ENCODE data around the gene PARL. TPM values are rescaled to one million over a fixed set of nuclear protein-coding genes. Genes with fewer than 3 reads are reported as not detected.

PARL gene
- total and polyA plus RNA-seq, 2 of the 8 experiments (the other 6 are each of a cell fraction or from before 2014, with no cell fraction given), result 62.7 to 85.0 TPM

DNA sequence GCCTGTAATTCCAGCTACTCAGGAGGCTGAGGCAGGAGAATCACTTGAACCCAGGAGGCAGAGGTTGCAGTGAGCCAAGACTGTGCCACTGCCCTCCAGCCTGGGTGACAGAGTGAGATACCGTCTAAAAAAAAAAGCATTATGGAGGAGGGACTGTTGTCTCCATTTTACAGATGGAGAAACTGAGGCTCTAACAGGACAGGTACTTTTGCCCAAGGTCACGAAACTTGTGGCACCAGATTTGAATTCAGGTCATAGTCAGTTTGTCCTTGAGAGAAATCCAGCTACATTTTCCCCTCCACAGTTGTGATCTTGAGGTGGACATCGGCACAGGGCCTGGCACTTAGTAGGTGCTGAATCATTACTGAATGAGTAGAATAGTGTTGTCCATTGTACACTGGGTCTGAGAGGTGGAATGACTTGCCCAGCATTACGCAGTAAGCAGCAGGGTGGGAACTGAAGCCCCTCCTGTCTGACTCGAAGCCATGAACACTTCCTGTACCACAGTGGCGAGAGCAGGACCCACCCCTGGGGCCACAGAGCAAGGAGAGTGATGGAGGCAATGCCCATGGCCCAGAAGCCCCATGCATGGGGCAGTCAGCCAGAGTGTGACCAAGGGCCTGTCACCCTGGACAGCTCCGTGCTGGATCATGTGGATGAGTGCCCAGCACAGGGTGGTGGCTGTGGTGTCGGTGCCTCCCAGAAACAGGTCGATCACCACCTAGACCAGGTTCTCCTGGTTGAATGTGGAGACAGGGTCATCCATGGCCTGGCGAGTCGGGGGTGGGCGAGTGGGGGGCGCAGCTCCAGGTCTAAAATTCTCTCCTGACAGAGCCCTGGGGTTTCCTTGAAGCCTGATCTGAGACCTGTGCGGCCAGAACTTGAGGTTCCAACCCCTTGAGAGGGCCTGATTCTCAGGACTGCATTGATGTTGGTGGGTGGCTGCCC is 20.4 kb upstream of the PARL start:
- ChIA-PET POLR2A (ENCODE audit: partially characterized antibody) (interaction anchor here (2.2 kb wide), 1 partner anchor 113 kb away, joined by 4 read pairs; the partner anchor contains the start of gene ABCC5), CTCF (ENCODE audit: partially characterized antibody) (interaction anchor here (0.8 to 5.3 kb wide), 31 partner anchors 7 to 441 kb away, joined by 3 to 53 read pairs (median 5); partner anchors contain the start of genes EIF2B5 and PARL)
- Histone ChIP-seq H3K36me3 (ENCODE audit: control insufficient read depth in 2 of 4, insufficient read depth in 4 of 4, low read length in 3 of 4) (no peaks in the 10 kb centered on the region), H2AK5ac (ENCODE audit: low read depth, low read length) (no peak overlapping the region), H3K14ac (ENCODE audit: insufficient read length) (no peak overlapping the region), H4K5ac (ENCODE audit: insufficient read length, low read depth, low read length) (no peak overlapping the region), H2BK5ac (ENCODE audit: low read depth, low read length) (no peak overlapping the region), H3K18ac (ENCODE audit: extremely low read depth, low read length) (no peak overlapping the region), H4K91ac (replicated peaks; ENCODE audit: insufficient read length, low read length) (no peak overlapping the region), H3K27ac (ENCODE audit: low read depth, low read length) (no peak overlapping the region), H3K9ac (replicated peaks in 1 of 4; ENCODE audit: extremely low read depth in 1 of 4, low read depth in 3 of 4, low read length in 3 of 4) (no peak overlapping the region), H4K20me1 (replicated peaks in 1 of 2; ENCODE audit: control insufficient read depth in 1 of 2, insufficient read depth in 2 of 2, low read length in 2 of 2) (peaks cover 0 to 2% of the 10 kb centered on the region in 2 experiments), H3K9me3 (ENCODE audit: insufficient read depth in 2 of 2, low read depth in 1 of 2, low read length in 1 of 2) (no peaks in the 10 kb centered on the region), H3K79me1 (ENCODE audit: low read depth, low read length) (no peaks in the 10 kb centered on the region), H4K8ac (ENCODE audit: extremely low read depth, insufficient read depth, low read length) (no peak overlapping the region), H3K4me3 (ENCODE audit: extremely low read depth in 1 of 4, insufficient read depth in 2 of 4, low read depth in 3 of 4, low read length in 4 of 4) (no peak overlapping the region), H3K4me1 (replicated peaks in 1 of 4; ENCODE audit: control insufficient read depth in 3 of 4, insufficient read depth in 4 of 4, low read length in 3 of 4) (peaks cover 0 to 3% (median under 1%) of the 10 kb centered on the region in 4 experiments; a peak in 3 of 7 replicates), H2BK15ac (ENCODE audit: low read length) (no peak overlapping the region), H2BK12ac (ENCODE audit: low read depth, low read length) (no peak overlapping the region), H2BK20ac (ENCODE audit: low read length) (no peak overlapping the region), H2AFZ (ENCODE audit: low read length) (no peak overlapping the region), H2BK120ac (replicated peaks; ENCODE audit: low read depth, low read length) (no peak overlapping the region), H3K27me3 (replicated peaks in 1 of 4; ENCODE audit: control insufficient read depth in 3 of 4, extremely low read depth in 1 of 4, insufficient read depth in 3 of 4, low read length in 3 of 4) (no peaks in the 10 kb centered on the region), H3K56ac (replicated peaks; ENCODE audit: insufficient read length, low read depth, low read length) (no peak overlapping the region), H3K4me2 (ENCODE audit: insufficient read depth in 1 of 2, low read depth in 2 of 2, low read length in 2 of 2) (no peak overlapping the region), H3K23ac (ENCODE audit: insufficient read length) (no peak overlapping the region), H3K79me2 (ENCODE audit: control insufficient read depth in 1 of 2, insufficient read depth in 2 of 2, low read length in 2 of 2) (no peaks in the 10 kb centered on the region), H3K23me2 (ENCODE audit: low read depth, low read length) (no peaks in the 10 kb centered on the region), H3K4ac (replicated peaks; ENCODE audit: insufficient read length, low read depth, low read length) (no peak overlapping the region)
- DNase-seq (ENCODE audit: low read depth in 1 of 2, low spot score in 2 of 2) (no peak), FAIRE-seq (no peak)
- 87% methylated on average over 13 of the region's 14 CpGs; no CpG with 5 or more reads in 1 of the 2 experiments for WGBS, 2 experiments (ENCODE audit: extremely low coverage in 1 of 2, insufficient coverage in 1 of 2, insufficient read length in 1 of 2, insufficient replicate concordance in 2 of 2, low coverage in 1 of 2, low lambda C conversion rate in 2 of 2, missing lambda C conversion rate in 1 of 2)
- TF ChIP-seq SP4 (IDR thresholded peaks at IDR 0.05; ENCODE audit: low read length), result no peak
- no peak for TF ChIP-seq JUN (IDR thresholded peaks at IDR 0.05; ENCODE audit: low read depth, low read length)
- no peak for TF ChIP-seq RBBP5 (IDR thresholded peaks at IDR 0.05; ENCODE audit: borderline replicate concordance, low read depth, low read length)
- TF ChIP-seq, protein P1, sequence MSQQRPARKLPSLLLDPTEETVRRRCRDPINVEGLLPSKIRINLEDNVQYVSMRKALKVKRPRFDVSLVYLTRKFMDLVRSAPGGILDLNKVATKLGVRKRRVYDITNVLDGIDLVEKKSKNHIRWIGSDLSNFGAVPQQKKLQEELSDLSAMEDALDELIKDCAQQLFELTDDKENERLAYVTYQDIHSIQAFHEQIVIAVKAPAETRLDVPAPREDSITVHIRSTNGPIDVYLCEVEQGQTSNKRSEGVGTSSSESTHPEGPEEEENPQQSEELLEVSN (IDR thresholded peaks at IDR 0.05), result no peak
- no peak for TF ChIP-seq RAD21 (IDR thresholded peaks at IDR 0.05 in 1 of 2, conservative IDR thresholded peaks at IDR 0.05 in 1 of 2; ENCODE audit: low read depth in 2 of 2, low read length in 2 of 2)
- no peak for TF ChIP-seq RFX5 (IDR thresholded peaks at IDR 0.05; ENCODE audit: borderline replicate concordance, low read depth, low read length)
- no peak for TF ChIP-seq GABPA (IDR thresholded peaks at IDR 0.05; ENCODE audit: borderline replicate concordance, insufficient read depth, low read length)
- TF ChIP-seq HDAC2 (IDR thresholded peaks at IDR 0.05; ENCODE audit: borderline replicate concordance in 1 of 2, low read depth in 2 of 2, low read length in 2 of 2), result no peak
- TF ChIP-seq EZH2 (IDR thresholded peaks at IDR 0.05; ENCODE audit: low read depth, low read length, severe bottlenecking), result no peak

Data from H1 (cell line).